ENCODE measurements around the gene FGF12.
A peak's percentile ranks its signal among the peaks of the same experiment; 100 is the strongest.

Gene FGF12

DNA sequence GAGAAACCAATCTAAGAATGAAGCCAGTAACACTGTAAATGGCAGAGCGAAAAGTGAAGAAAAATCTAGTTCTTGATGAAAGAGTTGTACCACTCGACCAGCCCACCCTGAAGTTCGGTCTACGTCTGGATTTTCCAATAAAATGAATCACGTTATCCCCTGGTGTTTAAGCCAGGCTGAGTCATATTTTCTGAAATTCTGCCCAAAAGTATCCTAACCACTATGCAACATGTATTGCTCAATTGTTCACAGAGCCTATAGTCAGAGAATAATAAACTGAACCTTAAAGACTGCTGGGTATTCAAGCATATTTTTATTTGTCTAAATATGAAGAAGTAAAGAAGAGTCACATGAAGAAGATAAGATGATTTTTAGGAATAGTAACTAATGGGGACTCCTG is 245.7 kb downstream of the FGF12 start:
- no peak for DNase-seq (ENCODE audit: low spot score)
- Histone ChIP-seq H3K18ac (ENCODE audit: low read length) (no peak overlapping the region), H3K36me3 (replicated peaks in 1 of 2; ENCODE audit: control insufficient read depth in 2 of 2, insufficient read depth in 2 of 2, low read length in 2 of 2) (no peaks in the 10 kb centered on the region), H3K4me3 (ENCODE audit: low read length in 2 of 2) (no peak overlapping the region), H3K27ac (replicated peaks; ENCODE audit: low read length) (no peak overlapping the region), H3K23ac (ENCODE audit: low read depth, low read length, poor library complexity) (no peak overlapping the region), H3K27me3 (ENCODE audit: control insufficient read depth in 3 of 3, insufficient read depth in 3 of 3, low read depth in 1 of 3, low read length in 3 of 3) (peaks cover 0 to 5% (median 0%) of the 10 kb centered on the region in 3 experiments), H2BK120ac (ENCODE audit: low read depth, low read length) (no peak overlapping the region), H3K79me1 (ENCODE audit: low read depth, low read length) (no peaks in the 10 kb centered on the region), H3K4me1 (ENCODE audit: control insufficient read depth in 2 of 2, insufficient read depth in 1 of 2, low read depth in 1 of 2, low read length in 2 of 2) (no peaks in the 10 kb centered on the region), H2AK5ac (ENCODE audit: low read depth, low read length) (no peak overlapping the region), H3K9ac (ENCODE audit: low read depth, low read length, poor library complexity) (no peak overlapping the region), H2AFZ (ENCODE audit: low read length) (no peak overlapping the region), H4K8ac (ENCODE audit: low read depth, low read length) (no peak overlapping the region), H3K4me2 (ENCODE audit: insufficient read depth, low read length, poor library complexity, severe bottlenecking) (no peak overlapping the region), H3K14ac (ENCODE audit: low read length) (no peak overlapping the region), H3K9me3 (replicated peaks in 1 of 2; ENCODE audit: control insufficient read depth in 2 of 2, insufficient read depth in 1 of 2, low read depth in 1 of 2, low read length in 2 of 2) (no peaks in the 10 kb centered on the region), H2BK12ac (ENCODE audit: low read length) (no peak overlapping the region), H2BK5ac (ENCODE audit: low read length) (no peak overlapping the region), H2BK15ac (ENCODE audit: low read length) (no peak overlapping the region), H4K91ac (ENCODE audit: low read depth, low read length, poor library complexity) (no peak overlapping the region), H3K4ac (ENCODE audit: low read length) (no peak overlapping the region)
- WGBS, 2 donors (ENCODE audit: extremely low coverage in 2 of 2, insufficient read length in 2 of 2, insufficient replicate concordance in 1 of 2) = no CpG with 5 or more reads among the region's 5 CpGs

DNA sequence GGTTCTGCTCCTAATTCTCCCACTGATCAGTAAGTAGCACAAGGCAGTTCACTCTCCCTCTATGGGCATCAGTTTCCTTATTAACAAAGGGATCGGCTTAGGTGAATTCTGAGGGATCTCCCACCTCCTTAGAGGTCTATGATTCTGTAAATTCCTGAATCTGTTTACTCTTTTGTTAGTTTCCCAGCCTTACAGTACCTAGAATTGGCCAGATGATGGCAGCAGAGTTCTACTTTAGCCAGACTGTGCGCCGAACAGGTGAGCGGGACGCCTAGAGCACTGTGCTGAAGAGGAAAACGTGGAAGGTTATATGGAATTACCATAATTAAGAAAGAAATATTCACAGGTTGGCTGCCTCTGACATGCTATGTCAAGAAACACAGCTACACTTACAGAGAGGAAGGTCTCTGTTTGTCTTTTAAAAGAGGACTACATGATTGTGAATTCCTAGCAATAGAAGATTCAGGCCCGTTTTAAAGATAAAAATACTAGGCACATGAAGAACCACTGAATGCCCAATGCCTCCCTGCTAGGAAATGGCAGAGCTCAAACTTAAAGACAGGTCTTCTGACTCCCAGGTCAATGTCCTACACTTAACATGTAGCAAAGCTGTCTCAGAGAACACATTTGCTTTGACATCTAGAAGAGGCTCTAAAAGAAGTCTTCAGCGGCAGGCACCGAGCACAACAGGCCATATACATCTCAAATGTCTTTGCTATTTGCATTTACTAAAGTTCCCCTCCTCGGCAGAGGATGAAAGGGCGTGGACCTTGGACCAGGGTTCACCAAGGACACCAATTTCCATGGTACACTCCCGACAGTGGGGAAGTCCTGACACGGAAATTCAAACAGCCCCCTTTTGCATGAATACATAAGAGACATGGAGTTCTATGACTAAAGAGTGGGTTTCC is 259.9 kb downstream of the FGF12 start:
- no peak overlapping the region for H2AK5ac ChIP-seq (ENCODE audit: low read depth, low read length)
- no peak overlapping the region for H3K18ac ChIP-seq (ENCODE audit: low read length)
- no peak overlapping the region for H2BK15ac ChIP-seq (ENCODE audit: low read length)
- H3K4me3 ChIP-seq (ENCODE audit: low read length in 2 of 2) = no peak overlapping the region
- no peak overlapping the region for H2BK5ac ChIP-seq (ENCODE audit: low read length)
- no peak overlapping the region for H3K27ac ChIP-seq (replicated peaks; ENCODE audit: low read length)
- no peak overlapping the region for H3K4ac ChIP-seq (ENCODE audit: low read length)
- H3K79me1 ChIP-seq (ENCODE audit: low read depth, low read length) = no peaks in the 10 kb centered on the region
- no peak overlapping the region for H4K8ac ChIP-seq (ENCODE audit: low read depth, low read length)
- H2AFZ ChIP-seq (ENCODE audit: low read length) = no peak overlapping the region
- peak; percentile 77 for DNase-seq (ENCODE audit: low spot score)
- no peak overlapping the region for H3K4me2 ChIP-seq (ENCODE audit: insufficient read depth, low read length, poor library complexity, severe bottlenecking)
- H3K14ac ChIP-seq (ENCODE audit: low read length) = no peak overlapping the region
- H3K9me3 ChIP-seq (replicated peaks in 1 of 2; ENCODE audit: control insufficient read depth in 2 of 2, insufficient read depth in 1 of 2, low read depth in 1 of 2, low read length in 2 of 2) = no peaks in the 10 kb centered on the region
- H3K9ac ChIP-seq (ENCODE audit: low read depth, low read length, poor library complexity) = no peak overlapping the region
- H3K23ac ChIP-seq (ENCODE audit: low read depth, low read length, poor library complexity) = no peak overlapping the region
- peaks cover 0 to 8% (median 0%) of the 10 kb centered on the region in 3 experiments for H3K27me3 ChIP-seq (ENCODE audit: control insufficient read depth in 3 of 3, insufficient read depth in 3 of 3, low read depth in 1 of 3, low read length in 3 of 3)
- H4K91ac ChIP-seq (ENCODE audit: low read depth, low read length, poor library complexity) = no peak overlapping the region
- H2BK120ac ChIP-seq (ENCODE audit: low read depth, low read length) = no peak overlapping the region
- no peak overlapping the region for H2BK12ac ChIP-seq (ENCODE audit: low read length)
- no CpG with 5 or more reads among the region's 13 CpGs for WGBS, 2 donors (ENCODE audit: extremely low coverage in 2 of 2, insufficient read length in 2 of 2, insufficient replicate concordance in 1 of 2)
- H3K36me3 ChIP-seq (replicated peaks in 1 of 2; ENCODE audit: control insufficient read depth in 2 of 2, insufficient read depth in 2 of 2, low read length in 2 of 2) = no peaks in the 10 kb centered on the region
- no peaks in the 10 kb centered on the region for H3K4me1 ChIP-seq (ENCODE audit: control insufficient read depth in 2 of 2, insufficient read depth in 1 of 2, low read depth in 1 of 2, low read length in 2 of 2)

DNA sequence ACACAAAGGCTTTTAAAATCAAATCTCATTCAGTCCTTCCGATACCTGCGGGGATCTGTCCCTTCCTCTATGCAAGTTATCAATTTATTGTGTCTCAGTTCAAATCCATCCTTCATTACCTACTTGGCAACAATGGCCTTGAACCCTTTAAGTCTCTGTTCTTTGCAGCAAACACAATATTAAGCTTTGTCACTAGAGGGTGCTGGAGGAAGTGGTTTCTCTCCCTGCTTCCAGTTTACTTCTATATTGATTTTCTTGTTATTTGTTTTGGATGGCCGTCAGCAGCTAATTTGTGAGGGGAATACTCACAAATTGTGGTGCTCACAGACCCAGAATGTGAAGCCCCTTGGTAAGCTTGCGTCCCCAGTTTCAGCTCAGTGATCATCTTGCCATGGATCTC is 278.3 kb downstream of the FGF12 start:
- Histone ChIP-seq H3K4me3 (ENCODE audit: low read length in 2 of 2) (no peak overlapping the region), H3K4me2 (ENCODE audit: insufficient read depth, low read length, poor library complexity, severe bottlenecking) (no peak overlapping the region)
- no peak for DNase-seq (ENCODE audit: low spot score)

DNA sequence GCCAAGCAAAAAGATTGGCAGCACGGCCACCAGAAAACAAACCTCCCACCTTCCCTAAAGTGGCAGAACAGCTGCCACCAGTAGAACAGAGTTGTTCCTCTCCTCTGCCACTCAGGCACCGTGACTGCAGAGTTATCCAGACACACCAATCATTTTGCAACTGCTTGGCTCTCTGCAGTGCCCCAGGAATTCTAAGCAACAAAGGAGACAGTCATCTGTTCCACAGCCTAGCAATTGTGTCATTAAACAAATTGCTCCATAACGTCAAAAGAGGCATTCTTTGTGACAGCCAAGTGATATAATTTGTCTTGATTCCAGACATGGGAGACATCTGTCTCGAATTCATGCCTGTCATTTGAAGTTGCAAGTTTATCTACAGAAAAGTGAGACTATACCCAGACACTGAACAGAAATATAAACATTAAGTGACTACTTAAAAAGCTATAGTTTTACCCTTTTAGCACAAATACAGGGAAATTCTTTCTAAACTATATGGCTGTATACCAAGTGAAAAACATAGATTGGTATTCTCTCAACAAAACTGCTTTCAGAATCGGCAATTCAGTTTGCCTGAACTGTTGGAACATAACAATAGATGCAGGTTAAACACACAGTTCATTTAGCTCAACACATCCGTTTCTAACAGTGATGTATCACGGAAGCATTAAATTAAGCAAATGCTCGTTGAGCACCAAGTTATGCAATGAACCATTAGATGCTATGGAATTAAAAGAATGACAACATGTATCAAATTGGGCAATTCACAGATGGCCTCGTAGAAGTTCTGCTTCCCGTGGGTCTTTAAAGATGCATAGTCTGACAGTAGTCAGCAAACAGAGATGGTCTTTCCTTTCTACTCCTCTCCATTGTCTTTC is 281.3 kb downstream of the FGF12 start:
- no peak overlapping the region for H3K4me3 ChIP-seq (ENCODE audit: low read length in 2 of 2)
- no peaks in the 10 kb centered on the region for H3K36me3 ChIP-seq (replicated peaks in 1 of 2; ENCODE audit: control insufficient read depth in 2 of 2, insufficient read depth in 2 of 2, low read length in 2 of 2)
- no peak overlapping the region for H3K4ac ChIP-seq (ENCODE audit: low read length)
- no peak overlapping the region for H2BK120ac ChIP-seq (ENCODE audit: low read depth, low read length)
- H2AK5ac ChIP-seq (ENCODE audit: low read depth, low read length) = no peak overlapping the region
- no peak overlapping the region for H2BK15ac ChIP-seq (ENCODE audit: low read length)
- no peak overlapping the region for H4K91ac ChIP-seq (ENCODE audit: low read depth, low read length, poor library complexity)
- no peak overlapping the region for H2BK5ac ChIP-seq (ENCODE audit: low read length)
- no peak for DNase-seq (ENCODE audit: low spot score)
- no peak overlapping the region for H3K9ac ChIP-seq (ENCODE audit: low read depth, low read length, poor library complexity)
- H3K27ac ChIP-seq (replicated peaks; ENCODE audit: low read length) = no peak overlapping the region
- H2AFZ ChIP-seq (ENCODE audit: low read length) = no peak overlapping the region
- no peak overlapping the region for H3K14ac ChIP-seq (ENCODE audit: low read length)
- no peaks in the 10 kb centered on the region for H3K9me3 ChIP-seq (replicated peaks in 1 of 2; ENCODE audit: control insufficient read depth in 2 of 2, insufficient read depth in 1 of 2, low read depth in 1 of 2, low read length in 2 of 2)
- no peaks in the 10 kb centered on the region for H3K79me1 ChIP-seq (ENCODE audit: low read depth, low read length)
- no peak overlapping the region for H3K4me2 ChIP-seq (ENCODE audit: insufficient read depth, low read length, poor library complexity, severe bottlenecking)
- no peak overlapping the region for H4K8ac ChIP-seq (ENCODE audit: low read depth, low read length)
- no peak overlapping the region for H2BK12ac ChIP-seq (ENCODE audit: low read length)
- no peak overlapping the region for H3K18ac ChIP-seq (ENCODE audit: low read length)
- H3K4me1 ChIP-seq (ENCODE audit: control insufficient read depth in 2 of 2, insufficient read depth in 1 of 2, low read depth in 1 of 2, low read length in 2 of 2) = peaks cover 2 to 9% of the 10 kb centered on the region in 2 donors
- no CpG with 5 or more reads among the region's 10 CpGs for WGBS, 2 donors (ENCODE audit: extremely low coverage in 2 of 2, insufficient read length in 2 of 2, insufficient replicate concordance in 1 of 2)
- no peaks in the 10 kb centered on the region for H3K27me3 ChIP-seq (ENCODE audit: control insufficient read depth in 3 of 3, insufficient read depth in 3 of 3, low read depth in 1 of 3, low read length in 3 of 3)
- no peak overlapping the region for H3K23ac ChIP-seq (ENCODE audit: low read depth, low read length, poor library complexity)

More for the DNA sequence above, 278.3 kb downstream of the FGF12 start:
- Histone ChIP-seq H3K18ac (ENCODE audit: low read length) (no peak overlapping the region), H2AFZ (ENCODE audit: low read length) (no peak overlapping the region), H2BK12ac (ENCODE audit: low read length) (no peak overlapping the region), H2BK5ac (ENCODE audit: low read length) (no peak overlapping the region), H3K23ac (ENCODE audit: low read depth, low read length, poor library complexity) (no peak overlapping the region), H3K79me1 (ENCODE audit: low read depth, low read length) (no peaks in the 10 kb centered on the region), H3K4me1 (ENCODE audit: control insufficient read depth in 2 of 2, insufficient read depth in 1 of 2, low read depth in 1 of 2, low read length in 2 of 2) (peaks cover 2 to 9% of the 10 kb centered on the region in 2 donors), H3K9me3 (replicated peaks in 1 of 2; ENCODE audit: control insufficient read depth in 2 of 2, insufficient read depth in 1 of 2, low read depth in 1 of 2, low read length in 2 of 2) (no peaks in the 10 kb centered on the region), H2BK15ac (ENCODE audit: low read length) (no peak overlapping the region), H4K8ac (ENCODE audit: low read depth, low read length) (no peak overlapping the region), H2BK120ac (ENCODE audit: low read depth, low read length) (no peak overlapping the region), H3K27ac (replicated peaks; ENCODE audit: low read length) (no peak overlapping the region), H3K36me3 (replicated peaks in 1 of 2; ENCODE audit: control insufficient read depth in 2 of 2, insufficient read depth in 2 of 2, low read length in 2 of 2) (no peaks in the 10 kb centered on the region), H3K14ac (ENCODE audit: low read length) (no peak overlapping the region), H3K4ac (ENCODE audit: low read length) (no peak overlapping the region), H3K9ac (ENCODE audit: low read depth, low read length, poor library complexity) (no peak overlapping the region), H2AK5ac (ENCODE audit: low read depth, low read length) (no peak overlapping the region), H4K91ac (ENCODE audit: low read depth, low read length, poor library complexity) (no peak overlapping the region), H3K27me3 (ENCODE audit: control insufficient read depth in 3 of 3, insufficient read depth in 3 of 3, low read depth in 1 of 3, low read length in 3 of 3) (no peaks in the 10 kb centered on the region)
- no CpG with 5 or more reads among the region's 4 CpGs for WGBS, 2 donors (ENCODE audit: extremely low coverage in 2 of 2, insufficient read length in 2 of 2, insufficient replicate concordance in 1 of 2)
